ENCODE results near the gene NTSR1. TPM values are rescaled to one million over a fixed set of nuclear protein-coding genes. Genes with fewer than 3 reads are reported as not detected.

Gene NTSR1
- total and polyA plus RNA-seq, 11 donors = 0.01 to 0.32 (median 0.07) TPM; not detected in 7

GRCh38 chr20:62660768-62661167, 47.9 kb upstream of the NTSR1 start:
- no peak for ATAC-seq
- DNase-seq = no peak
- Histone ChIP-seq H3K9me3 (no peaks in the 10 kb centered on the region), H3K27me3 (no peaks in the 10 kb centered on the region), H3K4me3 (no peak overlapping the region), H3K4me1 (peaks cover 0 to 20% (median 0%) of the 10 kb centered on the region in 12 donors), H3K27ac (no peak overlapping the region), H3K36me3 (peaks cover 0 to 36% (median 0%) of the 10 kb centered on the region in 9 donors)
- no peak for TF ChIP-seq CTCF (IDR thresholded peaks at IDR 0.05)
- TF ChIP-seq POLR2A (IDR thresholded peaks at IDR 0.05) = no peak
- WGBS, 4 donors = 49 to 79% (median 69%) methylated on average over 10 to 18 of the region's 18 CpGs
- intact Hi-C loops (cut with DNase I) = loop anchor here in 1 of 10 donors (10.0 kb wide), 1 partner anchor 334 kb away; no protein-coding TSS in a partner anchor

- H3K4me1 ChIP-seq = peaks cover 0 to 26% (median 4%) of the 10 kb centered on the region in 12 donors
- WGBS, 4 donors = 75 to 92% (median 81%) methylated on average over 8 to 11 of the region's 11 CpGs
- no peaks in the 10 kb centered on the region for H3K27me3 ChIP-seq
- TF ChIP-seq CTCF (IDR thresholded peaks at IDR 0.05) (no peak), POLR2A (IDR thresholded peaks at IDR 0.05) (no peak)
- intact Hi-C loops (cut with DNase I) = loop anchor here in 1 of 10 donors (10.0 kb wide), 1 partner anchor 333 kb away; no protein-coding TSS in a partner anchor
- H3K36me3 ChIP-seq = peaks cover 0 to 32% (median 0%) of the 10 kb centered on the region in 9 donors
- H3K27ac ChIP-seq = no peak overlapping the region
- no peaks in the 10 kb centered on the region for H3K9me3 ChIP-seq
- H3K4me3 ChIP-seq = no peak overlapping the region
- ATAC-seq = no peak
- no peak for DNase-seq
Observed at GRCh38 chr20:62661647-62662046, 47.0 kb upstream of the NTSR1 start.

GRCh38 chr20:62662422-62662821, 46.2 kb upstream of the NTSR1 start:
- peaks cover 0 to 26% (median 0%) of the 10 kb centered on the region in 9 donors for H3K36me3 ChIP-seq
- no peak overlapping the region for H3K4me3 ChIP-seq
- WGBS, 4 donors = 82 to 92% (median 87%) methylated on average over 5 to 6 of the region's 6 CpGs
- intact Hi-C loops (cut with DNase I) = loop anchor here in 1 of 10 donors (10.0 kb wide), 1 partner anchor 332 kb away; no protein-coding TSS in a partner anchor
- TF ChIP-seq CTCF (IDR thresholded peaks at IDR 0.05) (no peak), POLR2A (IDR thresholded peaks at IDR 0.05) (no peak)
- DNase-seq (peak in 1 of 5 donors; percentile 18), ATAC-seq (no peak)
- peaks cover 0 to 33% (median 11%) of the 10 kb centered on the region in 12 donors for H3K4me1 ChIP-seq
- no peaks in the 10 kb centered on the region for H3K27me3 ChIP-seq
- H3K27ac ChIP-seq = no peak overlapping the region
- H3K9me3 ChIP-seq = no peaks in the 10 kb centered on the region

DNA sequence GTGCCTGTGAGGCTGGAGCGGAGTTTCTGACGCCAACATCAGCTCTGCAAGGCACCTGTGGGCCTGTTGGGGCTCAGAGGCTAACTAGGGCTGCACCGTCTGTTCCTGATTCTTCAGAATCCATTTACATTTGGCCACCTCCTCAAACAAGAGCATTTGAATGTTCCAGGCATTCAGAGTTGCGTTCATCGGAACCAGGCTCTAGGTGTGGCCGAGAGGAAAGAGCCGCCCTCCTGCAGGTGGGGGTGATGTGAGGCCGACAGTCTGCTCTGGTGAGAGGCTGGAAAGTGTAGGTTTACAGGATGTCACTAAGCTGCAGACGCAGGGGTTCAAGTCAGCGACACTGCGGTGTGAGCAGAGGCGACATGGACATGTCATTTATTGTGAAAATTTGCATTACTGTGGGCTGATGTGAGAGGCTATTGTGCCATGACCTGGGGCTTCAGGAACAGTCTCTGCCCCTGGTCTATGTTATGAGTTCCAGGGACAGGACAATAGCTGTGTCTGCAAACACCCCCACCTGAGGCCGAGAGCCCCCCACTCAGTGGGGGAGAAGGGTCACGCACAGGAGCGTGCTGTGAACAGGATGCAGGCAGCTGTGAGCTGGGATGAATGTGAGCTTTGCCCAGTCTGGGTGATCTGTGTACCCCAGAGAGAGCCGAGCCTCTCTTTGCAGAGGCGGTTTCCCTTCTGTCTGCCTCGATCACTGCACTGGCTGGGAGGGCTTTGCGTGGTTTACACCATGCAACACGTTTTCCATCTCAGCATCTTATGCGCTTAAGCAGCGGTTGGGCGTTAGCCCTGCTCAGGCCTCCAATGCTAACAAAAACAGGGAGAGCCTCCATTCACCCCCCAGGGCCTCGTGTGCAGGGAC, 45.3 kb upstream of the NTSR1 start:
- DNase-seq = no peak
- Histone ChIP-seq H3K4me3 (no peak overlapping the region), H3K36me3 (peaks cover 0 to 19% (median 0%) of the 10 kb centered on the region in 9 donors), H3K9me3 (no peaks in the 10 kb centered on the region), H3K27me3 (no peaks in the 10 kb centered on the region), H3K4me1 (peaks cover 0 to 34% (median 12%) of the 10 kb centered on the region in 12 donors), H3K27ac (no peak overlapping the region)
- 86 to 92% (median 90%) methylated on average over 23 to 24 of the region's 24 CpGs for WGBS, 4 donors
- intact Hi-C loops (cut with DNase I) = loop anchor here in 1 of 10 donors (10.0 kb wide), 1 partner anchor 331 kb away; no protein-coding TSS in a partner anchor
- no peak for ATAC-seq
- TF ChIP-seq CTCF (IDR thresholded peaks at IDR 0.05) = no peak
- no peak for TF ChIP-seq POLR2A (IDR thresholded peaks at IDR 0.05)

Measured in heart left ventricle (tissue), 16 donors.